OCI-LY1 (cell line): ENCODE measurements around the gene CHMP1B.

ENCODE experiments used
- EZH2 ChIP-seq: fragments of 200-600 bp; sonication (generic), shearing (Covaris generic); IDR thresholded peaks from 2 replicates; pipeline ENCODE4 v1.8.0; 2017; ENCODE audit warnings: borderline replicate concordance, mixed run types, mild to moderate bottlenecking, antibody characterized with exemption, low read length, moderate library complexity, mixed read lengths
- TF ChIP-seq, protein P1 (sequence below): fragments of 200-600 bp; sonication (generic), shearing (Covaris generic); IDR thresholded peaks from 2 replicates; pipeline ENCODE4 v1.5.1; 2017; ENCODE audit warnings: mild to moderate bottlenecking, antibody characterized with exemption, low read length, moderate library complexity, mixed read lengths

DNA sequence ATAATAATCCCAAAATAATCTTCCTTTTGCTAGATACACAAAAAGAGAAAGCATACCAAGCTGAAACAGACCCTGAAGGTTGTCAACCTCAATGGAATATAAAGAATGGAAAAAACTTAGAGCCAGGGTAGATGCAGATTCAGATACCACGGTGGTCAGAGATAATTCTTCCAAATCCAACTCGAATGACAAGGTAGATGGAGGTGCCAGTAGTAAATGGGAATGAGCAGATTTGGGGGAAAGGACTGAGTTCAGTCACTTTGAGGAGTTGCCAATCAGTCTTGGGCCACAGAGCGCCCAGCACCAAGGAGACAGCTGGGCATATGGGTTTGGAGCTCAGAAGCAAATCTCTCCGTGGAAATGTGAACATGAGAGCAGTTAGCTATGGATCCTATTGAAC is 3.4 kb upstream of the CHMP1B start:
- TF ChIP-seq, protein P1, sequence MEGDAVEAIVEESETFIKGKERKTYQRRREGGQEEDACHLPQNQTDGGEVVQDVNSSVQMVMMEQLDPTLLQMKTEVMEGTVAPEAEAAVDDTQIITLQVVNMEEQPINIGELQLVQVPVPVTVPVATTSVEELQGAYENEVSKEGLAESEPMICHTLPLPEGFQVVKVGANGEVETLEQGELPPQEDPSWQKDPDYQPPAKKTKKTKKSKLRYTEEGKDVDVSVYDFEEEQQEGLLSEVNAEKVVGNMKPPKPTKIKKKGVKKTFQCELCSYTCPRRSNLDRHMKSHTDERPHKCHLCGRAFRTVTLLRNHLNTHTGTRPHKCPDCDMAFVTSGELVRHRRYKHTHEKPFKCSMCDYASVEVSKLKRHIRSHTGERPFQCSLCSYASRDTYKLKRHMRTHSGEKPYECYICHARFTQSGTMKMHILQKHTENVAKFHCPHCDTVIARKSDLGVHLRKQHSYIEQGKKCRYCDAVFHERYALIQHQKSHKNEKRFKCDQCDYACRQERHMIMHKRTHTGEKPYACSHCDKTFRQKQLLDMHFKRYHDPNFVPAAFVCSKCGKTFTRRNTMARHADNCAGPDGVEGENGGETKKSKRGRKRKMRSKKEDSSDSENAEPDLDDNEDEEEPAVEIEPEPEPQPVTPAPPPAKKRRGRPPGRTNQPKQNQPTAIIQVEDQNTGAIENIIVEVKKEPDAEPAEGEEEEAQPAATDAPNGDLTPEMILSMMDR = no peak
- no peak for TF ChIP-seq EZH2
